Neural progenitor cell (in vitro differentiated cells): Measurements from ENCODE around the gene AIDA. TPM values are rescaled to one million over a fixed set of nuclear protein-coding genes. Genes with fewer than 3 reads are reported as not detected.
"Not testable (repeated sequence)": the region's sequence is repeated elsewhere in the genome, so short reads cannot be mapped to it uniquely, and the experiment has no call there.

ENCODE experiments used
- DNase-seq: peaks from one replicate; pipeline ENCODE4 v3.0.0-alpha.2; 2016; ENCODE audit warnings: low spot score
- H2AFZ ChIP-seq: fragments of 200-600 bp; sonication (generic); replicated peaks from 2 replicates; pipeline ENCODE4 v1.6.1; 2016; ENCODE audit warnings: antibody characterized with exemption
- H3F3A ChIP-seq: fragments of 200-600 bp; sonication (generic); 2 replicates; pipeline ENCODE4 v1.6.1; 2016; ENCODE audit warnings: antibody characterized with exemption, low read depth
- H3K27ac ChIP-seq: fragments of 200-600 bp; sonication (generic); 2 replicates; pipeline ENCODE4 v1.5.1; 2016; ENCODE audit warnings: mild to moderate bottlenecking
- H3K27me3 ChIP-seq: fragments of 200-600 bp; sonication (generic); 2 replicates; pipeline ENCODE4 v1.6.1; 2016; ENCODE audit warnings: mild to moderate bottlenecking, moderate library complexity
- H3K36me3 ChIP-seq: fragments of 200-600 bp; sonication (generic); 2 replicates; pipeline ENCODE4 v1.5.1; 2016
- H3K4me1 ChIP-seq: fragments of 200-600 bp; sonication (generic); 2 replicates; pipeline ENCODE4 v1.6.1; 2016; ENCODE audit warnings: mixed run types
- H3K4me2 ChIP-seq: fragments of 200-600 bp; sonication (generic); 2 replicates; pipeline ENCODE4 v1.6.1; 2016
- H3K4me3 ChIP-seq: fragments of 200-600 bp; sonication (generic); 2 replicates; pipeline ENCODE4 v1.5.1; 2016
- H3K79me2 ChIP-seq: fragments of 200-600 bp; sonication (generic); 2 replicates; pipeline ENCODE4 v1.6.1; 2016; ENCODE audit warnings: low read depth
- H3K9ac ChIP-seq: fragments of 200-600 bp; sonication (generic); 2 replicates; pipeline ENCODE4 v1.6.1; 2016
- H3K9me3 ChIP-seq: fragments of 200-600 bp; sonication (generic); 2 replicates; pipeline ENCODE4 v1.5.1; 2016; ENCODE audit warnings: low read depth
- H4K20me1 ChIP-seq: fragments of 200-600 bp; sonication (generic); 2 replicates; pipeline ENCODE4 v1.6.1; 2016; ENCODE audit warnings: low read depth
- H3K27ac Mint-ChIP-seq: 3 replicates; pipeline ENCODE4 v1.8.0; 2021; ENCODE audit warnings: mixed read lengths
- H3K27me3 Mint-ChIP-seq: 2 replicates; pipeline ENCODE4 v1.8.0; 2022; ENCODE audit warnings: low read depth, mild to moderate bottlenecking, inconsistent platforms, moderate library complexity, mixed read lengths; ENCODE audit not compliant: insufficient read depth
- H3K36me3 Mint-ChIP-seq: 3 replicates; pipeline ENCODE4 v1.8.0; 2021; ENCODE audit warnings: mixed read lengths
- H3K4me1 Mint-ChIP-seq: 3 replicates; pipeline ENCODE4 v1.8.0; 2021; ENCODE audit warnings: mixed read lengths
- H3K4me3 Mint-ChIP-seq: 3 replicates; pipeline ENCODE4 v1.8.0; 2021; ENCODE audit warnings: mild to moderate bottlenecking, moderate library complexity, mixed read lengths
- H3K9me3 Mint-ChIP-seq: 3 replicates; pipeline ENCODE4 v1.8.0; 2020; ENCODE audit warnings: mixed read lengths
- CTCF ChIP-seq: fragments of 200-600 bp; sonication (generic); IDR thresholded peaks from 2 replicates; pipeline ENCODE4 v1.5.1; 2017; ENCODE audit warnings: antibody characterized with exemption, mild to moderate bottlenecking
- EZH2 ChIP-seq: fragments of 200-600 bp; sonication (generic); IDR thresholded peaks from 2 replicates; pipeline ENCODE4 v1.6.1; 2017; ENCODE audit warnings: antibody characterized with exemption, mild to moderate bottlenecking, moderate library complexity
- EZH2phosphoT487 ChIP-seq: fragments of 200-600 bp; sonication (generic); IDR thresholded peaks from 2 replicates; pipeline ENCODE4 v1.6.1; 2017; ENCODE audit warnings: antibody characterized with exemption
- total RNA-seq: library from RNA; depleted of rRNA; stranded (reverse); fragments of >200 nt; gene quantifications from 2 replicates; pipeline ENCODE4 v1.2.3, GENCODE V29; 2015; ENCODE audit warnings: low replicate concordance

AIDA gene
- total RNA-seq, 1 donor from 2014 or later, result 75.2 TPM

- H3K36me3 Mint-ChIP-seq, result no peaks in the 10 kb centered on the region
- H3K36me3 ChIP-seq, result no peaks in the 10 kb centered on the region
- H3K4me3 Mint-ChIP-seq, result no peak overlapping the region
- TF ChIP-seq EZH2phosphoT487, result no peak
- TF ChIP-seq CTCF, result peak; percentile 41
- no peak for TF ChIP-seq EZH2
- peaks cover 3% of the 10 kb centered on the region for H3K27me3 Mint-ChIP-seq
- no peak overlapping the region for H3K27ac Mint-ChIP-seq
- DNase-seq, result peak; percentile 73
- no peaks in the 10 kb centered on the region for H3K9me3 Mint-ChIP-seq
- peak overlapping the region; percentile 22 for H2AFZ ChIP-seq
- no peak overlapping the region for H3K9ac ChIP-seq
- H3K27me3 ChIP-seq, result no peaks in the 10 kb centered on the region
- no peaks in the 10 kb centered on the region for H3K79me2 ChIP-seq
- H3K4me2 ChIP-seq, result no peak overlapping the region
- no peaks in the 10 kb centered on the region for H4K20me1 ChIP-seq
- no peaks in the 10 kb centered on the region for H3F3A ChIP-seq
- peaks cover 6% of the 10 kb centered on the region for H3K4me1 Mint-ChIP-seq
- peaks cover 9% of the 10 kb centered on the region for H3K4me1 ChIP-seq
- H3K27ac ChIP-seq, result no peak overlapping the region
- no peak overlapping the region for H3K4me3 ChIP-seq
- H3K9me3 ChIP-seq, result no peaks in the 10 kb centered on the region
Observed at GRCh38 chr1:222749927-222750326, 37.6 kb upstream of the AIDA start.

DNA sequence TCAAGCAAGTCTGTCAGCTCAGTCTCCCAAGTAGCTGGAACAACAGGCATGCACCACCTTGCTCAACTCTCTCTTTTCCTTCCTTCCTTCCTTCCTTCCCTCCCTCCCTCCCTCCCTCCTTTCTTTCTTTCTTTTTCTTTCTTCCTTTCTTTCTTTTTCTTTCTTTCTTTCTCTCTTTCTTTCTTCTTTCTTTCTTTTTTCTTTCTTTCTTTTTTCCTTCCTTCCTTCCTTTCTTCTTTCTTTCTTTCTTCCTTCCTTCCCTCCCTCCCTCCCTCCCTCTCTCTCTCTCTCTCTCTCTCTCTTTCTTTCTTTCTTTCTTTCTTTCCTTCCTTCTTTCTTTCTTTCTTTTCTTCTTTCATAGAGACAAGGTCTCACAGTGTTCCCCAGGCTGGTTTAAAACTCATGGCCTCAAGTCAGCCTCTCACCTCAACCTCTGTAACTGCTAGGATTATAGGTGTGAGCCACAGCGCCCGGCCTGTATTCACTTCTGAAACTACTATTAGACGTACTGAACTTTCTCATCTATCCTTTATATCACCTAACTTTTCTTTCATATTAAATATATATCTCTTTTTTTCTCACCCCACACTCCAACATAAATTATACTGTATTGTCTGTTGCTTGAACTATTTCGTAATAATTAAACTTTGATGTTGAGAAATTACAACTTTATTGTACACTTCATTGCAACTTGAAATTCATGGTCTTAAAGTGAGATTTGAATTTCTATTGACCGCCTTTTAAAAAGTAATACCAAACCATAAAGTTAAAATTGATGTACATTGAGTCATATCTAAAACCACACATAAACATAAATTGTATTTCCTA lies 29.6 kb upstream of the AIDA start:
- not testable (repeated sequence) for H3K36me3 ChIP-seq, H2AFZ ChIP-seq, H3K4me2 ChIP-seq, H3K27ac ChIP-seq, H3K4me1 ChIP-seq, H4K20me1 ChIP-seq, DNase-seq, H3K4me3 Mint-ChIP-seq, H3K36me3 Mint-ChIP-seq, H3F3A ChIP-seq, H3K4me3 ChIP-seq, H3K9ac ChIP-seq, H3K27ac Mint-ChIP-seq, H3K4me1 Mint-ChIP-seq, H3K27me3 ChIP-seq, H3K9me3 ChIP-seq, H3K9me3 Mint-ChIP-seq, H3K27me3 Mint-ChIP-seq, H3K79me2 ChIP-seq

- Histone ChIP-seq H3K36me3 (no peaks in the 10 kb centered on the region), H2AFZ (no peak overlapping the region), H4K20me1 (peaks cover 5% of the 10 kb centered on the region), H3K79me2 (no peaks in the 10 kb centered on the region), H3K9me3 (no peaks in the 10 kb centered on the region), H3K4me1 (peaks cover 26% of the 10 kb centered on the region), H3K9ac (no peak overlapping the region), H3K4me3 (no peak overlapping the region), H3F3A (peaks cover 24% of the 10 kb centered on the region), H3K4me2 (no peak overlapping the region), H3K27me3 (no peaks in the 10 kb centered on the region), H3K27ac (no peak overlapping the region)
- no peak overlapping the region for H3K27ac Mint-ChIP-seq
- no peak overlapping the region for H3K4me3 Mint-ChIP-seq
- TF ChIP-seq EZH2 (no peak), CTCF (no peak), EZH2phosphoT487 (no peak)
- no peaks in the 10 kb centered on the region for H3K27me3 Mint-ChIP-seq
- no peaks in the 10 kb centered on the region for H3K36me3 Mint-ChIP-seq
- H3K9me3 Mint-ChIP-seq, result no peaks in the 10 kb centered on the region
- peaks cover 9% of the 10 kb centered on the region for H3K4me1 Mint-ChIP-seq
- no peak for DNase-seq
Observed at GRCh38 chr1:222739929-222740328, 27.6 kb upstream of the AIDA start.

GRCh38 chr1:222739465-222739864 lies 27.2 kb upstream of the AIDA start:
- peaks cover 26% of the 10 kb centered on the region for H3K4me1 ChIP-seq
- no peak overlapping the region for H3K4me3 Mint-ChIP-seq
- H3K36me3 Mint-ChIP-seq, result peaks cover 2% of the 10 kb centered on the region
- no peaks in the 10 kb centered on the region for H3K9me3 ChIP-seq
- H3K4me2 ChIP-seq, result no peak overlapping the region
- no peaks in the 10 kb centered on the region for H3K9me3 Mint-ChIP-seq
- no peaks in the 10 kb centered on the region for H3K79me2 ChIP-seq
- H3K4me1 Mint-ChIP-seq, result peaks cover 9% of the 10 kb centered on the region
- no peaks in the 10 kb centered on the region for H3K27me3 Mint-ChIP-seq
- H3K9ac ChIP-seq, result no peak overlapping the region
- peaks cover 5% of the 10 kb centered on the region for H4K20me1 ChIP-seq
- H2AFZ ChIP-seq, result no peak overlapping the region
- TF ChIP-seq CTCF (no peak), EZH2phosphoT487 (no peak), EZH2 (no peak)
- no peaks in the 10 kb centered on the region for H3K27me3 ChIP-seq
- no peak overlapping the region for H3K27ac Mint-ChIP-seq
- H3K27ac ChIP-seq, result no peak overlapping the region
- H3K36me3 ChIP-seq, result peaks cover 3% of the 10 kb centered on the region
- H3F3A ChIP-seq, result peaks cover 24% of the 10 kb centered on the region
- no peak for DNase-seq
- no peak overlapping the region for H3K4me3 ChIP-seq
